Spleen (tissue), 11 donors: ENCODE results near the gene ZMIZ1. TPM values are rescaled to one million over a fixed set of nuclear protein-coding genes. Genes with fewer than 3 reads are reported as not detected.

ENCODE experiments used
- DNase-seq: peaks from one replicate; pipeline ENCODE4 v3.0.0-alpha.2; 2020
- H3K27ac ChIP-seq, 8 donors: fragments of 200-600 bp; sonication (generic) in 7 of 8; 1 replicate in 4 of 8; 2 replicates in 4 of 8; pipeline versions ENCODE4 v1.5.0 to v1.8.0; 2016 to 2021; ENCODE audit warnings: inconsistent platforms in 4 of 8, mild to moderate bottlenecking in 4 of 8, moderate library complexity in 1 of 8
- H3K27me3 ChIP-seq, 7 donors: fragments of 200-600 bp; sonication (generic) in 6 of 7; replicated peaks in 1 of 7; 1 replicate in 4 of 7; 2 replicates in 3 of 7; pipeline versions ENCODE4 v1.5.0 to v1.8.0; 2016 to 2021; ENCODE audit warnings: inconsistent platforms in 3 of 7, mild to moderate bottlenecking in 1 of 7
- H3K36me3 ChIP-seq, 6 donors: fragments of 200-600 bp; sonication (generic) in 5 of 6; 1 replicate in 4 of 6; 2 replicates in 2 of 6; pipeline versions ENCODE4 v1.5.0 to v1.8.0; 2016 to 2021; ENCODE audit warnings: inconsistent platforms in 2 of 6
- H3K4me1 ChIP-seq, 6 donors: fragments of 200-600 bp; sonication (generic) in 5 of 6; 1 replicate in 3 of 6; 2 replicates in 3 of 6; pipeline versions ENCODE4 v1.5.0 to v1.8.0; 2016 to 2021; ENCODE audit warnings: inconsistent platforms in 3 of 6
- H3K4me3 ChIP-seq, 8 donors: fragments of 200-600 bp; sonication (generic) in 7 of 8; 1 replicate in 4 of 8; 2 replicates in 4 of 8; pipeline versions ENCODE4 v1.5.0 to v1.8.0; 2016 to 2021; ENCODE audit warnings: inconsistent platforms in 4 of 8, mild to moderate bottlenecking in 4 of 8, moderate library complexity in 2 of 8
- H3K9me3 ChIP-seq, 8 donors: fragments of 200-600 bp; sonication (generic) in 7 of 8; 1 replicate in 4 of 8; 2 replicates in 4 of 8; pipeline versions ENCODE4 v1.5.0 to v1.8.0; 2016 to 2021; ENCODE audit warnings: inconsistent platforms in 4 of 8
- CTCF ChIP-seq, 11 experiments: fragments of 200-600 bp in 7 of 11; fragments of 450-650 bp in 4 of 11; sonication (generic) in 4 of 11; IDR thresholded peaks in 8 of 11; conservative IDR thresholded peaks in 3 of 11; 1 replicate in 7 of 11; 2 replicates in 4 of 11; pipeline versions ENCODE4 v1.4.0 to v1.8.0; 2016 to 2021; ENCODE audit warnings: antibody characterized with exemption in 11 of 11, inconsistent platforms in 4 of 11, mild to moderate bottlenecking in 1 of 11
- POLR2A ChIP-seq, 3 donors: fragments of 450-650 bp; IDR thresholded peaks; one replicate each; pipeline ENCODE4 v1.5.1; 2017; ENCODE audit warnings: antibody characterized with exemption in 3 of 3, mild to moderate bottlenecking in 1 of 3
- POLR2AphosphoS5 ChIP-seq, 3 donors: sonication (generic); formaldehyde crosslinking; IDR thresholded peaks; one replicate each; pipeline ENCODE4 v1.5.1; 2017; ENCODE audit warnings: antibody characterized with exemption in 3 of 3
- WGBS, 5 donors: extraction: QIAGEN DNeasy Blood & Tissue Kit in 3 of 5; methylation state at CpG; one replicate each; pipeline versions ENCODE4 v1.1.5 to v1.1.7; 2013 to 2018; 5-methylcytosine and 5-hydroxymethylcytosine counted together
- intact Hi-C: fragments of 100-400 bp; cut with DNase I; formaldehyde crosslinking; loops from one replicate; pipeline ENCODE4 v1.15.0; 2023; ENCODE audit warnings: low total_unique reads
- polyA plus RNA-seq, 3 donors: library from polyadenylated mRNA; stranded (reverse); fragments of 200-250 nt; gene quantifications; one replicate each; pipeline ENCODE4 v1.2.1, GENCODE V29; 2013
- total RNA-seq, 7 donors: library from RNA; depleted of rRNA in 3 of 7; stranded (reverse); fragments of >200 nt in 3 of 7; fragmentation: NEBNext Ultra II Directional in 4 of 7; extraction: Animal tissue kit (Norgen Biotek cat#: 25700) in 4 of 7; gene quantifications; one replicate each; pipeline versions ENCODE4 v1.1.0 to v1.2.1, GENCODE V29; 2016 to 2021
- donor health status: healthy with polysubstance abuse.
- donor health status: DM: no; HTN: no; CAD: no; lungs with moderate emphysema.
- donor health status: DM: no; HTN: no; CAD: no.
- donor health status: Bipolar disorder and iron deficiency.
- donor health status: healthy.
- donor health status: DM: no; HTN: no; CAD: no.
- donor health status: DM: yes; HTN: yes; CAD: no.

ZMIZ1 gene
- total and polyA plus RNA-seq, 10 donors = 10.7 to 210 (median 125) TPM

- WGBS, 5 donors = 33 to 68% (median 52%) methylated on average over 5 to 9 of the region's 9 CpGs
- peak in 8 of 11 experiments; percentile 16 to 66 (median 50) for TF ChIP-seq CTCF (IDR thresholded peaks at IDR 0.05 in 8 of 11, conservative IDR thresholded peaks at IDR 0.05 in 3 of 11)
- no peak for TF ChIP-seq POLR2A (IDR thresholded peaks at IDR 0.05)
- TF ChIP-seq POLR2AphosphoS5 (IDR thresholded peaks at IDR 0.05) = peak; percentile 7 to 48 (median 47)
Measured at GRCh38 chr10:79202188-79203013, 133.6 kb downstream of the ZMIZ1 start.

DNA sequence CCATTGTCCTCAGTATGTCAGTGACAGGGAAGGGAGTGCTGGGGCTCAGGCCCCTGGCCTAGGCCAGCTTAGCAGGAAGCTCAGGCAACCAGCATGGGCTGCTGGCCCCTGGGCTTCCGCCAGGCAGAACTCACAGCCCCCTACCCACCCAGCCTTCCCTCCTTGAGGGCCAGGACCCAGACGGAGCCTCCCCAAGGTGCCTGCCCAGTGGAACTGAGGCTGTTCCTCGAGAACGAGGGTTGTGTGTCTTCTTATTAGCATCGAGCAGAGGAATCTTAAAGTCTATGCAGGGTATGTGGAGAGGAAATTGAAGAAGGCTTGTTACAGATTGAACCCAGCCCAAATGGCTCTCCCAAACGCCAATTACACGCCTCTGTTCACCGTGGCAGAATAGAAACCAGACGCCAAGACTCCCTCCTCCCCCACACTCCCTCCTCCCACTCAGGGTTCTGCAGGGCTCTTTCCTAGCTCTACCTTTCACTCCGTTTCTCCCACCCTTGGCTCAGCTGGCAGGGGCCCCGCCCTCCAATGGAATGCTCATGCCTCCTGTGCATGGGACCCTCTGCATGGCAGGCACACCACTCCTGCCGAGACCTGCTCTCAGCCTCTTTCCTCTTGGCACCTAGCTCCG is 134.4 kb downstream of the ZMIZ1 start:
- intact Hi-C loops = no loop called here
- Histone ChIP-seq H3K36me3 (peaks cover 0 to 66% (median 10%) of the 10 kb centered on the region in 6 donors), H3K9me3 (no peaks in the 10 kb centered on the region), H3K4me1 (peaks cover 0 to 65% (median 27%) of the 10 kb centered on the region in 6 donors), H3K4me3 (no peak overlapping the region), H3K27ac (peak overlapping the region in 4 of 8 donors; percentile 14 to 35 (median 28)), H3K27me3 (no peaks in the 10 kb centered on the region)
- TF ChIP-seq POLR2AphosphoS5 (IDR thresholded peaks at IDR 0.05) (peak in 1 of 3 donors; percentile 43), POLR2A (IDR thresholded peaks at IDR 0.05) (no peak)
- no peak for DNase-seq
- WGBS, 5 donors = 68 to 82% (median 77%) methylated on average over 12 to 13 of the region's 13 CpGs

More at GRCh38 chr10:79202188-79203013, 133.6 kb downstream of the ZMIZ1 start:
- peaks cover 0 to 61% (median 26%) of the 10 kb centered on the region in 6 donors for H3K4me1 ChIP-seq
- peak overlapping the region in 5 of 8 donors; percentile 14 to 35 (median 26) for H3K27ac ChIP-seq
- H3K36me3 ChIP-seq = peaks cover 0 to 61% (median 10%) of the 10 kb centered on the region in 6 donors
- DNase-seq = peak; percentile 84
- H3K4me3 ChIP-seq = no peak overlapping the region
- H3K9me3 ChIP-seq = no peaks in the 10 kb centered on the region
- intact Hi-C loops = no loop called here
- H3K27me3 ChIP-seq = no peaks in the 10 kb centered on the region

GRCh38 chr10:79203833-79204232 is 135.1 kb downstream of the ZMIZ1 start:
- Histone ChIP-seq H3K4me3 (no peak overlapping the region), H3K27me3 (no peaks in the 10 kb centered on the region), H3K9me3 (no peaks in the 10 kb centered on the region), H3K4me1 (peaks cover 0 to 69% (median 27%) of the 10 kb centered on the region in 6 donors), H3K36me3 (peaks cover 0 to 73% (median 10%) of the 10 kb centered on the region in 6 donors), H3K27ac (peak overlapping the region in 2 of 8 donors; percentile 22 to 35)
- DNase-seq = no peak
- intact Hi-C loops = no loop called here
- no peak for TF ChIP-seq CTCF (IDR thresholded peaks at IDR 0.05 in 8 of 11, conservative IDR thresholded peaks at IDR 0.05 in 3 of 11)
- no peak for TF ChIP-seq POLR2A (IDR thresholded peaks at IDR 0.05)
- TF ChIP-seq POLR2AphosphoS5 (IDR thresholded peaks at IDR 0.05) = peak in 1 of 3 donors; percentile 28
- WGBS, 5 donors = 76 to 89% (median 81%) methylated on average over 8 of the region's 8 CpGs

- H3K9me3 ChIP-seq = no peaks in the 10 kb centered on the region
- no peaks in the 10 kb centered on the region for H3K27me3 ChIP-seq
- DNase-seq = no peak
- peaks cover 0 to 65% (median 26%) of the 10 kb centered on the region in 6 donors for H3K4me1 ChIP-seq
- peaks cover 0 to 94% (median 16%) of the 10 kb centered on the region in 6 donors for H3K36me3 ChIP-seq
- H3K4me3 ChIP-seq = no peak overlapping the region
- WGBS, 5 donors = 73 to 88% (median 81%) methylated on average over 11 to 13 of the region's 13 CpGs
- intact Hi-C loops = no loop called here
- peak overlapping the region in 3 of 8 donors; percentile 18 to 52 (median 37) for H3K27ac ChIP-seq
- no peak for TF ChIP-seq CTCF (IDR thresholded peaks at IDR 0.05 in 8 of 11, conservative IDR thresholded peaks at IDR 0.05 in 3 of 11)
- peak in 2 of 3 donors; percentile 8 to 20 for TF ChIP-seq POLR2AphosphoS5 (IDR thresholded peaks at IDR 0.05)
Measured at GRCh38 chr10:79206300-79207095, 137.7 kb downstream of the ZMIZ1 start.
